ENCODE measurements around the gene IL17B.

Gene IL17B

GRCh38 chr5:149325894-149326293 lies 53.2 kb downstream of the IL17B start:
- DNase-seq (ENCODE audit: low read depth in 2 of 2, low spot score in 1 of 2) = no peak

- no peak for DNase-seq (ENCODE audit: low read depth in 2 of 2, low spot score in 1 of 2)
These were observed 53.8 kb downstream of the IL17B start for GRCh38 chr5:149325166-149325735.

- DNase-seq (ENCODE audit: low read depth in 2 of 2, low spot score in 1 of 2) = no peak
These were observed 54.5 kb downstream of the IL17B start for GRCh38 chr5:149324641-149325040.
